Kidney epithelial cell (primary cell): ENCODE measurements around the gene AVPR2. TPM values are rescaled to one million over a fixed set of nuclear protein-coding genes. Genes with fewer than 3 reads are reported as not detected.

Source experiments
- DNase-seq: peaks from one replicate; pipeline ENCODE4 v3.0.0-alpha.2; 2010; ENCODE audit warnings: low read depth
- H3K27me3 ChIP-seq: 2 replicates; pipeline ENCODE4 v1.6.0; 2011; ENCODE audit warnings: low read length; ENCODE audit not compliant: control insufficient read depth, insufficient read depth
- H3K36me3 ChIP-seq: 2 replicates; pipeline ENCODE4 v1.5.1; 2011; ENCODE audit warnings: low read length; ENCODE audit not compliant: control insufficient read depth, insufficient read depth
- H3K4me3 ChIP-seq: 2 replicates; pipeline ENCODE4 v1.5.1; 2011; ENCODE audit warnings: low read depth, mild to moderate bottlenecking, control low read depth, low read length
- total RNA-seq: library from RNA; depleted of rRNA; stranded (reverse); fragments of >200 nt; gene quantifications from 2 replicates; pipeline ENCODE4 v1.2.3, GENCODE V29; 2015
- TF ChIP-seq, protein P1 (sequence below): IDR thresholded peaks from 2 replicates; pipeline ENCODE4 v1.5.1; 2011; ENCODE audit warnings: mild to moderate bottlenecking, moderate library complexity, low read length, control low read depth, inconsistent platforms; ENCODE audit not compliant: insufficient read depth, poor library complexity, severe bottlenecking

Gene AVPR2
- total RNA-seq, 1 donor from 2014 or later, result 0.08 TPM

DNA sequence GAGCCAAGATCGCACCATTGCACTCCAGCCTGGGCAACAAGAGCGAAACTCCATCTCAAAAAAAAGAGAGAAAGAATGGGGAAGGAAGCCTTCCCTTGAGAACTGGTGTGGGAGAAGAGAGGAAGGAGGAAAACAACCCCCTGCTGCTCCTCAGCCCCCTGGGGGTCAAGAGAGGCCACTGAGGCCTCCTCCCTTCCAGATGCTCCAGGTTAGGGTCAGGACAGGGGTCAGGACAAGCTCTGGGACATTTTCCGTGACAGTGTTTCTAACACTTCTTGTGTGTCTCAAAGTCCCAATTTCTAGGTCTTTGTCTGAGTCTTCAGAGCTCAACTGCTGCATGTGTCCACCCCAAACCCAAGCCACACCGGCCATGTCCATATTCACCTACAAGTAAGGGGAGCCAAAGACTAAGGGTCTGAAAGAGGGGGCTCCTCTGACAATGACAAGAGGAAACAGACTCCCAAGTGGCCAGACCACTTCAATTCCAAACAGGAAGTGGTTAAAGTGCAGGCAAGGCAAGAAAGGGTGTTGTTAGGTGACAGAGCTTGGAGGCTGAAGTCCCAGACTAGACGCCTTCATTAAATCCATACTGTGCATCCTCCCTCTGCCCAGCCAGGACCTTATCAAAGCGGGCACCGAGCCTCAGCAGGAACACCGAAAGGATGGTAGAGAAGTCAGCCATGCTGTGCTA, 26.8 kb upstream of the AVPR2 start:
- no peak for DNase-seq

DNA sequence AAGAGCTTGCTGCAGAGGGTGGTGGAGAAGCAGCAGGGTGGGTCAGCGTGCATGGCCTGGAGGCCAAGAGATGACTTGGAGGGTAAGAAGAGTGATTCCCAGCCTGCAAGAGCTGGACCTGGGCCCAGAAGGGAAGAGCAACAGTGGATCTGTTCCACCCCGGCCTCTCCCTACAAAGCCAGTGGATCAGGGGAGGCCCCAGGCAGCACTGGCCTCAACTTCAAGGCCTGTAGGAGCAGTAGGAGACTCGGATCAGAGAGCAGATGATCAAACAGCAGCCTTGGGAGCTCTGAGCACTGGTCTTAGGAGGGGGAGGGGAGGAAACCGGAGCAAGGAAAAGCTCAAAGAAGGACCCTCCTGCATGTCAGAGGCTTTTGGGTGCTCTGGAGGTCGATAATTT, 26.1 kb upstream of the AVPR2 start:
- no peak overlapping the region for H3K4me3 ChIP-seq
- H3K27me3 ChIP-seq, result peaks cover 5% of the 10 kb centered on the region
- TF ChIP-seq, protein P1, sequence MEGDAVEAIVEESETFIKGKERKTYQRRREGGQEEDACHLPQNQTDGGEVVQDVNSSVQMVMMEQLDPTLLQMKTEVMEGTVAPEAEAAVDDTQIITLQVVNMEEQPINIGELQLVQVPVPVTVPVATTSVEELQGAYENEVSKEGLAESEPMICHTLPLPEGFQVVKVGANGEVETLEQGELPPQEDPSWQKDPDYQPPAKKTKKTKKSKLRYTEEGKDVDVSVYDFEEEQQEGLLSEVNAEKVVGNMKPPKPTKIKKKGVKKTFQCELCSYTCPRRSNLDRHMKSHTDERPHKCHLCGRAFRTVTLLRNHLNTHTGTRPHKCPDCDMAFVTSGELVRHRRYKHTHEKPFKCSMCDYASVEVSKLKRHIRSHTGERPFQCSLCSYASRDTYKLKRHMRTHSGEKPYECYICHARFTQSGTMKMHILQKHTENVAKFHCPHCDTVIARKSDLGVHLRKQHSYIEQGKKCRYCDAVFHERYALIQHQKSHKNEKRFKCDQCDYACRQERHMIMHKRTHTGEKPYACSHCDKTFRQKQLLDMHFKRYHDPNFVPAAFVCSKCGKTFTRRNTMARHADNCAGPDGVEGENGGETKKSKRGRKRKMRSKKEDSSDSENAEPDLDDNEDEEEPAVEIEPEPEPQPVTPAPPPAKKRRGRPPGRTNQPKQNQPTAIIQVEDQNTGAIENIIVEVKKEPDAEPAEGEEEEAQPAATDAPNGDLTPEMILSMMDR, result no peak
- H3K36me3 ChIP-seq, result peaks cover under 1% of the 10 kb centered on the region
- no peak for DNase-seq

More for the DNA sequence above, 26.8 kb upstream of the AVPR2 start:
- TF ChIP-seq, protein P1, result no peak
- H3K36me3 ChIP-seq, result no peaks in the 10 kb centered on the region
- H3K27me3 ChIP-seq, result peaks cover 5% of the 10 kb centered on the region
- H3K4me3 ChIP-seq, result no peak overlapping the region

DNA sequence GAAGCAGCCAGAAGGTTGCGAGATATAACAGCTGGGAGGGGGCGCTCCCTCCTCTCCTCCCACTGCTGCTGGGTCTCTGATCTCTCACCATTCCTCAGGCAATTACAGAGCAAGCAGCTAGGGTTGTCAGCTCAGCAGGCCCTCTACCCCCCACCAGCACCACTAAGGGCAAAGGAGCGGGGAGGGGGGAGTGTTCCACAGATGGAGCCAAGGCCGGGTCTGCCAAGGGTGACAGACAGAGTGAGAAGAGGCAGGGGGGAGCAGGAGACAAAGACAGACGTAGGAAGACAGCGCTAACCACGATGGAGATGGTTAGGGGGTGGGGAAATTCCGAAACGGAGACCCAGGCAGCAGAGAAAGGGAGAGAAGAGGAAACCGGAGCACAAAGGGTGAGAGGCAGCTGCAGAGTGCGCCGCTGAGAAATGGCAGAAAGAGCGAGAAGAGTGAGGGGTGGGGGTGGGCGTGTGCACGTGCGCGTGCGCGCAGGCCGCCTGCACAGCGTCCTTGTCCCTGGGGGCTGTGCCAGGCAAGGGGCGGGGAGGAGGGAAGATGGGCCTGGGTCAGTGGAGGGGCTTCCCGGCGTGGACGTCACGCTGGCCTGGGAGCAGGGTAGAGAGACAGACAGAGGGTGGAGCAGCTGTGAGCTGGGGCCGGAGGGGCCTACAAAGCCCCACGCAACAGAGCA, 25.4 kb upstream of the AVPR2 start:
- Histone ChIP-seq H3K36me3 (peaks cover 1% of the 10 kb centered on the region), H3K4me3 (no peak overlapping the region), H3K27me3 (peaks cover 5% of the 10 kb centered on the region)
- TF ChIP-seq, protein P1, result peak; percentile 1
- DNase-seq, result no peak

DNA sequence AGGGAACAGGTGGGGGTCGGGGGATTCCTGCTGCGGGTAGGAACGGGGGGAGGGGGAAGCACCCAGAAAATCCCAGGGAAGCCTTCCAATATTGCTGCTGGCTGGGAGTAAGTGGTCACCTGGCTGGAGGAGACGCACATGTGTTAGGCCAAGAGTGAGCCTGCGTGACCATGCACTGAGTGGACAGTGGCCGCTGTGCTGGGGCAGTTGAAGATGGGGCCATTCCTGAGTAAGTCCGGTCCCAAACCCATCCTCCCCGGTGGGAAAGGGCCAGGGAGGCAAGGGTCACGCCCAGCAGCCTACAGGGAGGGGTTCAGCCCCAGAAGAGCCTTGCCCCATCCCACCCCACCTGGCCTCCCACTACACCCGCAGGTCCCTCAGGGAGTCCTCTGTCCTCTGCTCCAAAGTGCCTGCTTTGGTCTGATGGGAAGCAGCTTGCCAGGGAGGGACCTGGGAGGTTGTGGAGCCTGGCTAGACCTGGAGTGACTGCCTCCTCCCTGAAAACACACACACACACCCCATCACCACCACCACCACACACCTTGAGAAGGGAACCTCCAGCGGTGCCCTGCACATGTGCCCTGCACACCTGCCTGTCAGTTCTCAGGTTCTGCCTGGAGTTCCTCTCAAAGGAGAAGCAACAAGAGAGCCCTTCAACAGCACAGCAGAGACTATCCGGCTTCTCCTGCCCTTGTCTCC, 24.6 kb upstream of the AVPR2 start:
- TF ChIP-seq, protein P1, result no peak

DNA sequence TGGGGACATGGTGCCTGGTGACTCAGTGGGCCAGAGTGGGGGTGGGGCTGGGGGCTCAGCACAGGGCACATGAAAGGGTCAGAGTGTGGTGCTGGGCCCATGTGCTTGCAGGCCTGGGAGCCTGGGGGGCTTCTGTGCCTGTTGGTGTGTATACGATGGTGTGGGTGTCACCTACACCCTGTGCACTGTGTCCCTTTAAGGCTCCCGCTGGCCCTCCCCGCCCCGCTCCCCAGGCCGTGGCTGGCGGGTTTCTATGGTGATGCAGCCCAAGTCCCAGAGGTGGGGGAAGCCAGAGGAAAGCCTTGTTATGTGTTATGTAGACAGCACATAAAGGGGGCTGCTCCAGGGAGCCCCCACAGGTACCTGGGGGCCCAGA, 24.0 kb upstream of the AVPR2 start:
- no peak for DNase-seq
- H3K4me3 ChIP-seq, result no peak overlapping the region
- TF ChIP-seq, protein P1, result no peak
- H3K27me3 ChIP-seq, result peaks cover 5% of the 10 kb centered on the region
- peaks cover 1% of the 10 kb centered on the region for H3K36me3 ChIP-seq

More for the DNA sequence above, 24.6 kb upstream of the AVPR2 start:
- Histone ChIP-seq H3K36me3 (peaks cover 1% of the 10 kb centered on the region), H3K4me3 (no peak overlapping the region), H3K27me3 (peaks cover 5% of the 10 kb centered on the region)
- DNase-seq, result no peak
